Right lobe of liver (tissue), 4 donors: Measurements from ENCODE around the gene TAAR6.

ENCODE experiments used
- POLR2A ChIP-seq: fragments of 450-650 bp; IDR thresholded peaks from one replicate; pipeline ENCODE4 v1.6.1; 2017; ENCODE audit warnings: antibody characterized with exemption, mild to moderate bottlenecking
- TF ChIP-seq, protein P1 (sequence below), 4 donors: fragments of 200-600 bp in 3 of 4; fragments of 450-650 bp in 1 of 4; IDR thresholded peaks; one replicate each; pipeline versions ENCODE4 v1.5.1 to v1.8.0; 2016 to 2022; ENCODE audit warnings: antibody characterized with exemption in 4 of 4, mild to moderate bottlenecking in 2 of 4
- donor health status: DM: no; HTN: no; CAD: no.
- donor health status: DM: no; HTN: no; CAD: no.
- donor health status: DM: no; HTN: yes; CAD: no.

DNA sequence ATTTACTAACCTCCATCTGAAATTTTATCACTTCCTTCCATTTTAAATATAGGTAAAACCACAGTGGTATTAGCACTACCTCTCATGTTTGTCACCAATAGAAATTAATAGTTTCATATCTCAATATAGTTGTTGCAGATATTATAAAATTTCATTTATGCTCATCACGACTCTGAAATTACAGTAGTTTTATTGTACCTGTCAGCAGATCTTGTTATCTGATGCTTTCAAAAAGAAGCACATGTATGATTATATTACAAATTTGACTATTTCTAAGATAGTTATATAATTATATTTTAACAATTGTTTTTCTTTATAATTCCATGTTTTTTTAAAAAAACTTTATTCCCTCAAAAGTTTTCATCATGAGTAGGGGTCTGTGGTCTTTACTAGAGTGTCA is 14.6 kb downstream of the TAAR6 start:
- TF ChIP-seq, protein P1, sequence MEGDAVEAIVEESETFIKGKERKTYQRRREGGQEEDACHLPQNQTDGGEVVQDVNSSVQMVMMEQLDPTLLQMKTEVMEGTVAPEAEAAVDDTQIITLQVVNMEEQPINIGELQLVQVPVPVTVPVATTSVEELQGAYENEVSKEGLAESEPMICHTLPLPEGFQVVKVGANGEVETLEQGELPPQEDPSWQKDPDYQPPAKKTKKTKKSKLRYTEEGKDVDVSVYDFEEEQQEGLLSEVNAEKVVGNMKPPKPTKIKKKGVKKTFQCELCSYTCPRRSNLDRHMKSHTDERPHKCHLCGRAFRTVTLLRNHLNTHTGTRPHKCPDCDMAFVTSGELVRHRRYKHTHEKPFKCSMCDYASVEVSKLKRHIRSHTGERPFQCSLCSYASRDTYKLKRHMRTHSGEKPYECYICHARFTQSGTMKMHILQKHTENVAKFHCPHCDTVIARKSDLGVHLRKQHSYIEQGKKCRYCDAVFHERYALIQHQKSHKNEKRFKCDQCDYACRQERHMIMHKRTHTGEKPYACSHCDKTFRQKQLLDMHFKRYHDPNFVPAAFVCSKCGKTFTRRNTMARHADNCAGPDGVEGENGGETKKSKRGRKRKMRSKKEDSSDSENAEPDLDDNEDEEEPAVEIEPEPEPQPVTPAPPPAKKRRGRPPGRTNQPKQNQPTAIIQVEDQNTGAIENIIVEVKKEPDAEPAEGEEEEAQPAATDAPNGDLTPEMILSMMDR (IDR thresholded peaks at IDR 0.05) = no peak
- no peak for TF ChIP-seq POLR2A
